Smooth muscle cell (in vitro differentiated cells): ENCODE measurements around the gene TBX5. TPM values are rescaled to one million over a fixed set of nuclear protein-coding genes. Genes with fewer than 3 reads are reported as not detected.
A peak's percentile ranks its signal among the peaks of the same experiment; 100 is the strongest.

ENCODE experiments used
- DNase-seq: peaks from one replicate; lab custom pipeline; 2025; ENCODE audit not compliant: unreplicated experiment; lab: John Stamatoyannopoulos, UW
- H2AFZ ChIP-seq: fragments of 200-600 bp; sonication (generic); 2 replicates; pipeline ENCODE4 v1.6.0; 2016; ENCODE audit warnings: antibody characterized with exemption, low read depth, mild to moderate bottlenecking
- H3F3A ChIP-seq: fragments of 200-600 bp; sonication (generic); 2 replicates; pipeline ENCODE4 v1.6.0; 2017; ENCODE audit warnings: antibody characterized with exemption, low read depth
- H3K27ac ChIP-seq: fragments of 200-600 bp; sonication (generic); 2 replicates; pipeline ENCODE4 v1.5.1; 2016; ENCODE audit warnings: low read depth, mild to moderate bottlenecking
- H3K27me3 ChIP-seq: fragments of 200-600 bp; sonication (generic); 2 replicates; pipeline ENCODE4 v1.6.1; 2016; ENCODE audit warnings: low read depth, mild to moderate bottlenecking
- H3K36me3 ChIP-seq: fragments of 200-600 bp; sonication (generic); 2 replicates; pipeline ENCODE4 v1.5.1; 2016; ENCODE audit warnings: low read depth
- H3K4me1 ChIP-seq: fragments of 200-600 bp; sonication (generic); 2 replicates; pipeline ENCODE4 v1.5.1; 2016; ENCODE audit warnings: low read depth
- H3K4me2 ChIP-seq: fragments of 200-600 bp; sonication (generic); 2 replicates; pipeline ENCODE4 v1.6.0; 2016; ENCODE audit warnings: mild to moderate bottlenecking
- H3K4me3 ChIP-seq: fragments of 200-600 bp; sonication (generic); 2 replicates; pipeline ENCODE4 v1.5.1; 2016; ENCODE audit warnings: mild to moderate bottlenecking
- H3K79me2 ChIP-seq: fragments of 200-600 bp; sonication (generic); 2 replicates; pipeline ENCODE4 v1.6.0; 2016; ENCODE audit warnings: low read depth, mild to moderate bottlenecking
- H3K9ac ChIP-seq: fragments of 200-600 bp; sonication (generic); 2 replicates; pipeline ENCODE4 v1.6.0; 2016; ENCODE audit warnings: low read depth
- H3K9me3 ChIP-seq: fragments of 200-600 bp; sonication (generic); replicated peaks from 2 replicates; pipeline ENCODE4 v1.5.1; 2016; ENCODE audit warnings: low read depth
- H4K20me1 ChIP-seq: fragments of 200-600 bp; sonication (generic); 2 replicates; pipeline ENCODE4 v1.6.0; 2016; ENCODE audit warnings: low read depth
- WGBS: methylation state at CpG from one replicate; pipeline ENCODE4 v1.1.7; 2016; ENCODE audit warnings: low lambda C conversion rate; 5-methylcytosine and 5-hydroxymethylcytosine counted together
- polyA plus RNA-seq: library from polyadenylated mRNA; unstranded; fragments of >200 nt; fragmentation: Nextera tagmentation; extraction: Ambion mirVana; gene quantifications from 2 replicates; pipeline ENCODE4 v1.2.1, GENCODE V29; 2016
- total RNA-seq: library from RNA; depleted of rRNA; stranded (reverse); fragments of >200 nt; gene quantifications from 2 replicates; pipeline ENCODE4 v1.2.3, GENCODE V29; 2014
- TF ChIP-seq, protein P1 (sequence below): fragments of 200-600 bp; sonication (generic); IDR thresholded peaks from 2 replicates; pipeline ENCODE4 v1.5.1; 2017; ENCODE audit warnings: borderline replicate concordance, mild to moderate bottlenecking, antibody characterized with exemption; ENCODE audit not compliant: insufficient read depth, poor library complexity, severe bottlenecking

The TBX5 gene
- total RNA-seq (not detected in 2 replicates), polyA plus RNA-seq (0.05 TPM in 1 of 2 replicates, not detected in the other)

DNA sequence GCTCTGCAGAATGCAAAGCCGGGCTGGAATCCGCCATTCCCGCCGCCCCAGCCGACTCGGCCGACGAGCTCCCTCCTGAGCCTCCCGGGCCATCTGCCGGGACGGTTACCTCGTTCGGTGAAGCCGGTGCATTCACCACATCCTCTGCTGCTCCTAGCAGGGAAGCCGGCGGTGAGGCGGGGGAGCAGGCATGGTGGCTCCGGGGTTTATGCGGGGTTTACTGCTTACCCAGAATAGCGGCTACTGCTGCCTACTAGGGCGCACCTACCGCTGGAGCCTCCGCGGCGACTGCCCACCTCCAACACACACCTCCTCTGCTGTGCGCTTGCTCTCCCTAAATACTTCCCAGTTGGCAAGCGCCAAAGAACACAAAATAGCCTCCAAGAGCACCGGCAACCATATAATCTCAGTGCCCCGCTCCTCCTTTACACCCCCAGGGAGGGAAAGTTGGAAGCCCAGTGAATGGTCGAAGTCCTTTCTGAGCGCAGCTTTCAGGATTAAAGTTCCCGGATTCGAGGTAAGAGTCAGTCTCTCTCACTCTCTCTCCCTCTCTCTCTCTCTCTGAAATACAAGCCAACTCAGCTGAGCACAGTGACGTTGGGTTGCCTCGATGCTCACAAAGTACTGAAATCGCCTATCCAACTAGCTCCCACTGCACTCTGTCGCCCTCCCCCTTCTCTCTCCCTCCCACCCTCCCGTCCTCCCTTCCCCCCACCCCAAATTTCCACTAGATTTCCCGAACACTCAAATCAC, at the start of gene TBX5:
Gene TBX5 (minus strand): TSS at position 626 of the 753 bp plus-strand sequence. CDS start 2,246 bp downstream, outside the sequence.
- H3K27me3 ChIP-seq: peaks cover 100% of the 10 kb centered on the region
- TF ChIP-seq, protein P1, sequence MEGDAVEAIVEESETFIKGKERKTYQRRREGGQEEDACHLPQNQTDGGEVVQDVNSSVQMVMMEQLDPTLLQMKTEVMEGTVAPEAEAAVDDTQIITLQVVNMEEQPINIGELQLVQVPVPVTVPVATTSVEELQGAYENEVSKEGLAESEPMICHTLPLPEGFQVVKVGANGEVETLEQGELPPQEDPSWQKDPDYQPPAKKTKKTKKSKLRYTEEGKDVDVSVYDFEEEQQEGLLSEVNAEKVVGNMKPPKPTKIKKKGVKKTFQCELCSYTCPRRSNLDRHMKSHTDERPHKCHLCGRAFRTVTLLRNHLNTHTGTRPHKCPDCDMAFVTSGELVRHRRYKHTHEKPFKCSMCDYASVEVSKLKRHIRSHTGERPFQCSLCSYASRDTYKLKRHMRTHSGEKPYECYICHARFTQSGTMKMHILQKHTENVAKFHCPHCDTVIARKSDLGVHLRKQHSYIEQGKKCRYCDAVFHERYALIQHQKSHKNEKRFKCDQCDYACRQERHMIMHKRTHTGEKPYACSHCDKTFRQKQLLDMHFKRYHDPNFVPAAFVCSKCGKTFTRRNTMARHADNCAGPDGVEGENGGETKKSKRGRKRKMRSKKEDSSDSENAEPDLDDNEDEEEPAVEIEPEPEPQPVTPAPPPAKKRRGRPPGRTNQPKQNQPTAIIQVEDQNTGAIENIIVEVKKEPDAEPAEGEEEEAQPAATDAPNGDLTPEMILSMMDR: no peak
- H3K79me2 ChIP-seq: no peaks in the 10 kb centered on the region
- no peaks in the 10 kb centered on the region for H3K36me3 ChIP-seq
- H3K27ac ChIP-seq: no peak within 1 kb of the TSS
- H3K4me3 ChIP-seq: peak within 1 kb of the TSS; percentile 46
- H3F3A ChIP-seq: no peaks in the 10 kb centered on the region
- no peak within 1 kb of the TSS for H3K9ac ChIP-seq
- no peaks in the 10 kb centered on the region for H3K9me3 ChIP-seq
- H3K4me1 ChIP-seq: peaks cover 17% of the 10 kb centered on the region
- H2AFZ ChIP-seq: peak within 1 kb of the TSS; percentile 27
- no peak for DNase-seq
- H4K20me1 ChIP-seq: no peaks in the 10 kb centered on the region
- WGBS: 2% methylated on average over 37 of the region's 39 CpGs
- peak within 1 kb of the TSS; percentile 79 for H3K4me2 ChIP-seq

DNA sequence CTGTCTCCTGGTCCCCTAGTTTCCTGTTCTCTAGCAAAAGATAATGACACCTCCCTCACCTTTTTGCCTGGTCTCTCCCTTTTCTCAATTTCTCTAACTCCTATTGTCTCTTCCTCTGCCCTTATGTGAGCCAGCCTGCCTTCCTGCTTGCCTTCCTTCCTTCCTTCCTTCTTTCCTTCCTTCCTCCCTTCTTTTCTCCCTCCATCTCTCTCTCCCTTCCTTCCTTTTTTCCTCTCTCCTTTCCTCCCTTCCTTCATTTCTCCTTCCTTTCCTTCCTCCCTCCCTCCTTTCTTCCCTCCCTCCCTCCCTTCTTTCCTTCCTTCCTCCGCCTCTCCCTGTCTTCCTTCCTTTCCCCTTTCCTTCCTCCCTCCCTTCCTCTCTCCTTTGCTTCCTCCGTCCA, 45.7 kb upstream of the TBX5 start:
- no peak overlapping the region for H3K9ac ChIP-seq
- no peak overlapping the region for H2AFZ ChIP-seq
- 38% methylated on average over 2 of the region's 2 CpGs for WGBS
- H3K4me1 ChIP-seq: no peaks in the 10 kb centered on the region
- no peak overlapping the region for H3K4me2 ChIP-seq
- no peaks in the 10 kb centered on the region for H3K36me3 ChIP-seq
- no peaks in the 10 kb centered on the region for H3K9me3 ChIP-seq
- no peak overlapping the region for H3K27ac ChIP-seq
- no peak overlapping the region for H3K4me3 ChIP-seq
- H4K20me1 ChIP-seq: no peaks in the 10 kb centered on the region
- no peak for DNase-seq
- H3K79me2 ChIP-seq: no peaks in the 10 kb centered on the region
- no peaks in the 10 kb centered on the region for H3F3A ChIP-seq
- TF ChIP-seq, protein P1: no peak
- H3K27me3 ChIP-seq: peaks cover 99% of the 10 kb centered on the region

DNA sequence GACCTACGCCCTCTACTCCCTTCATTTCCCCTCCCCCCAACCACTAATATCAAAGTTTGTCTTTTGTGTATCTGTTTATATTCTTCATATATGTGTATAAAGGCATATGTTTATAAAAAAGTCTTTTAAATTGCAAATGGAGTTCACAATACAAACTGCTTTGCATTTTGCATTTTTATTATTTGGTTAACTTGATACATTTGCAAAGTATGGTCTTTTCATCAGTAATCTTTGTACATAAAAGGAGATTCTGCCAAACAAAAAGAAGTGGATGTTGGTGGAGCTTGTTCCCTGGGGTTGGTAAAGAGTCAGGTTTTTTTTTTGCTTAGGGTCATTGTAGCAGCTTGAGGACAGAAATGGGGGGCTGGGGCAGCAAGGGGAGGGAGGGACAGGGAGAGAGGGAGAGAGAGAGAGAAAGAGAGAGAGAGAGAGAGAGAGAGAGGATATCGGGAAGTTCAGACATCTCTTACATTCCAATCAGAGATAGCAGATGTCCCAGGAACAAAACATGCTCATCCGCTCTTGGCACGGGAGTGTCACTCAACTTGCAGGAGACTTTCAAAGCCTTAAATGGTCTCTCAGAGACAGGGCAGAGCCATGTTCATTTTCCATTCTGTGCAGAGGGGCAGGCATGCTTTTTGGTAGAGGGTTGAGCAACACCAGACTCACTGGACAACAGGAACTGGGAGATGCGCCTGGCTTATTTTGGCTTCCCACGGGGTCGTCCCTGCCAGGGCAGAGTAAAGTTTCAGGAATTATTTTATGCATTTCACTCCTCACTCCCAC, 44.8 kb upstream of the TBX5 start:
- TF ChIP-seq, protein P1: no peak
- WGBS: 25% methylated on average over 7 of the region's 7 CpGs
- Histone ChIP-seq H3K36me3 (no peaks in the 10 kb centered on the region), H3F3A (no peaks in the 10 kb centered on the region), H3K27ac (no peak overlapping the region), H4K20me1 (no peaks in the 10 kb centered on the region), H3K4me3 (no peak overlapping the region), H3K9ac (no peak overlapping the region), H3K9me3 (no peaks in the 10 kb centered on the region), H3K27me3 (peaks cover 99% of the 10 kb centered on the region), H2AFZ (no peak overlapping the region), H3K4me1 (no peaks in the 10 kb centered on the region), H3K79me2 (no peaks in the 10 kb centered on the region), H3K4me2 (no peak overlapping the region)
- no peak for DNase-seq
